MV-4-11 (cell line): ENCODE results near the gene ASMT.
"Not testable (repeated sequence)": the region's sequence is repeated elsewhere in the genome, so short reads cannot be mapped to it uniquely, and the experiment has no call there.

Source experiments
- DNase-seq: peaks from one replicate; lab custom pipeline; 2025; lab: John Stamatoyannopoulos, UW

ASMT gene

GRCh38 chrX:1597345-1598020 is 17.4 kb upstream of the ASMT start:
- DNase-seq: no peak

GRCh38 chrX:1598021-1598875 is 16.6 kb upstream of the ASMT start:
- no peak for DNase-seq

GRCh38 chrX:1598876-1599790 is 15.7 kb upstream of the ASMT start:
- no peak for DNase-seq

GRCh38 chrX:1599791-1600405 is 15.0 kb upstream of the ASMT start:
- no peak for DNase-seq

- DNase-seq: no peak
Observed at GRCh38 chrX:1600406-1601050, 14.3 kb upstream of the ASMT start.

GRCh38 chrX:1601051-1601767 is 13.7 kb upstream of the ASMT start:
- no peak for DNase-seq

- DNase-seq: no peak
Observed at GRCh38 chrX:1601768-1602085, 13.1 kb upstream of the ASMT start.

GRCh38 chrX:1602299-1602698 is 12.6 kb upstream of the ASMT start:
- DNase-seq: no peak

GRCh38 chrX:1606496-1606895 is 8.4 kb upstream of the ASMT start:
- no peak for DNase-seq

- no peak for DNase-seq
Observed at GRCh38 chrX:1609311-1609710, 5.5 kb upstream of the ASMT start.

- no peak for DNase-seq
Observed at GRCh38 chrX:1609762-1610161, 5.1 kb upstream of the ASMT start.

- peak; percentile 60 for DNase-seq
Observed at GRCh38 chrX:1610166-1610565, 4.7 kb upstream of the ASMT start.

GRCh38 chrX:1610736-1611135 is 4.1 kb upstream of the ASMT start:
- DNase-seq: no peak

GRCh38 chrX:1612641-1613286 is 2.1 kb upstream of the ASMT start:
- no peak for DNase-seq

GRCh38 chrX:1618689-1619088 is 3.8 kb downstream of the ASMT start:
- DNase-seq: peak; percentile 20

- no peak for DNase-seq
Observed at GRCh38 chrX:1623691-1624090, 8.8 kb downstream of the ASMT start.

GRCh38 chrX:1624158-1624860 is 9.4 kb downstream of the ASMT start:
- not testable (repeated sequence) for DNase-seq

- not testable (repeated sequence) for DNase-seq
Observed at GRCh38 chrX:1624861-1625215, 10.0 kb downstream of the ASMT start.

GRCh38 chrX:1629244-1629643 is 14.4 kb downstream of the ASMT start:
- no peak for DNase-seq

- DNase-seq: no peak
Observed at GRCh38 chrX:1646009-1646408, 31.1 kb downstream of the ASMT start.
